GM12878 (cell line): ENCODE data around the gene PODN. TPM values are rescaled to one million over a fixed set of nuclear protein-coding genes. Genes with fewer than 3 reads are reported as not detected.

Source experiments
- ATF7 ChIP-seq: fragments of 450-650 bp; IDR thresholded peaks from 2 replicates; pipeline ENCODE4 v1.6.1; 2016; ENCODE audit warnings: low read depth, mild to moderate bottlenecking
- BACH1 ChIP-seq: fragments of 450-650 bp; IDR thresholded peaks from 2 replicates; pipeline ENCODE4 v1.6.1; 2017; ENCODE audit warnings: mild to moderate bottlenecking, borderline replicate concordance
- CTCF ChIP-seq, 3 experiments: IDR thresholded peaks in 2 of 3; conservative IDR thresholded peaks in 1 of 3; 2 replicates each; pipeline ENCODE4 v1.5.1; 2011; ENCODE audit warnings: low read depth in 3 of 3, low read length in 3 of 3, mild to moderate bottlenecking in 3 of 3, control low read depth in 2 of 3, moderate library complexity in 2 of 3, inconsistent platforms in 1 of 3, mixed read lengths in 1 of 3; ENCODE audit not compliant: control insufficient read depth in 2 of 3, insufficient read depth in 1 of 3; ENCODE audit errors: extremely low read depth in 1 of 3
- E2F4 ChIP-seq: IDR thresholded peaks from 2 replicates; pipeline ENCODE4 v1.6.1; 2012; ENCODE audit warnings: low read depth, low read length, improper control_type of control experiment
- E4F1 ChIP-seq: fragments of 450-650 bp; IDR thresholded peaks from 2 replicates; pipeline ENCODE4 v1.6.1; 2018; ENCODE audit warnings: borderline replicate concordance, mild to moderate bottlenecking; ENCODE audit not compliant: partially characterized antibody
- EED ChIP-seq: sonication (generic); IDR thresholded peaks from 2 replicates; pipeline ENCODE4 v1.6.1; 2016; ENCODE audit warnings: antibody characterized with exemption, low read depth
- EP300 ChIP-seq, 2 experiments: fragments of 150-350 bp in 1 of 2; IDR thresholded peaks; 2 replicates each; pipeline ENCODE4 v1.6.1; 2011 to 2012; ENCODE audit warnings: low read depth in 2 of 2, low read length in 2 of 2, borderline replicate concordance in 1 of 2, improper control_type of control experiment in 1 of 2, inconsistent platforms in 1 of 2; ENCODE audit not compliant: control insufficient read depth in 1 of 2
- FOXK2 ChIP-seq: fragments of 450-650 bp; IDR thresholded peaks from 2 replicates; pipeline ENCODE4 v1.6.1; 2017; ENCODE audit warnings: mild to moderate bottlenecking, moderate library complexity
- IRF4 ChIP-seq: IDR thresholded peaks from 2 replicates; pipeline ENCODE4 v1.6.1; 2011; ENCODE audit warnings: low read depth, low read length
- MYC ChIP-seq: IDR thresholded peaks from 2 replicates; pipeline ENCODE4 v1.6.1; 2011; ENCODE audit warnings: mild to moderate bottlenecking, low read length, moderate library complexity, inconsistent platforms; ENCODE audit not compliant: insufficient read depth, insufficient replicate concordance, insufficient read length, severe bottlenecking
- NR2F1 ChIP-seq: fragments of 450-650 bp; conservative IDR thresholded peaks from 2 replicates; pipeline ENCODE4 v1.6.1; 2017; ENCODE audit warnings: mild to moderate bottlenecking
- RAD21 ChIP-seq: IDR thresholded peaks from 2 replicates; pipeline ENCODE4 v1.6.1; 2011; ENCODE audit warnings: mild to moderate bottlenecking, low read depth, low read length, moderate library complexity; ENCODE audit not compliant: insufficient read depth
- SREBF2 ChIP-seq: IDR thresholded peaks from 2 replicates; pipeline ENCODE4 v1.6.1; 2012; ENCODE audit warnings: mild to moderate bottlenecking, low read length
- TARDBP ChIP-seq: IDR thresholded peaks from 2 replicates; pipeline ENCODE4 v1.6.1; 2016; ENCODE audit warnings: borderline replicate concordance
- TBL1XR1 ChIP-seq: IDR thresholded peaks from 2 replicates; pipeline ENCODE4 v1.6.1; 2012; ENCODE audit warnings: low read depth, low read length, improper control_type of control experiment
- USF2 ChIP-seq: IDR thresholded peaks from 2 replicates; pipeline ENCODE4 v1.6.1; 2011; ENCODE audit warnings: low read depth, low read length, improper control_type of control experiment, borderline replicate concordance
- ZBED1 ChIP-seq: IDR thresholded peaks from 2 replicates; pipeline ENCODE4 v1.6.1; 2016; ENCODE audit warnings: borderline replicate concordance
- ZBTB40 ChIP-seq: fragments of 450-650 bp; IDR thresholded peaks from 2 replicates; pipeline ENCODE4 v1.6.1; 2016; ENCODE audit warnings: mild to moderate bottlenecking, moderate library complexity, borderline replicate concordance
- ZNF384 ChIP-seq: IDR thresholded peaks from 2 replicates; pipeline ENCODE4 v1.6.1; 2012; ENCODE audit warnings: low read depth, mild to moderate bottlenecking, low read length, improper control_type of control experiment, borderline replicate concordance
- polyA plus RNA-seq, 11 experiments: library from polyadenylated mRNA; depleted of rRNA in 4 of 11; unstranded in 6 of 11; stranded (reverse) in 5 of 11; fragments of >200 nt; fragmentation: Nextera tagmentation in 4 of 11; fragmentation: Illumina TruSeq in 1 of 11; extraction: Ambion mirVana in 4 of 11; extraction: Trizol in 1 of 11; gene quantifications; 1 replicate in 1 of 11; 2 replicates in 10 of 11; pipeline versions ENCODE4 v1.2.1 to v1.2.3, GENCODE V29; 2011 to 2016; ENCODE audit warnings: inconsistent platforms in 2 of 11, missing spikeins in 2 of 11, low read depth in 1 of 11
- total RNA-seq, 4 experiments: library from RNA; depleted of rRNA in 3 of 4; stranded (reverse); fragments of >200 nt in 3 of 4; fragmentation: Illumina TruSeq in 1 of 4; extraction: Trizol in 1 of 4; gene quantifications; 2 replicates each; pipeline versions ENCODE4 v1.2.1 to v1.2.3, GENCODE V29; 2013 to 2021

The PODN gene
- total and polyA plus RNA-seq, 10 of the 15 experiments (the other 5 are each of a cell fraction or from before 2014, with no cell fraction given): 0.10 TPM; not detected in 9

- TF ChIP-seq USF2 (no peak), EP300 (IDR thresholded peaks at IDR 0.05; ENCODE audit: borderline replicate concordance in 1 of 2, control insufficient read depth in 1 of 2, low read depth in 2 of 2, low read length in 2 of 2) (no peak), BACH1 (no peak), ZBED1 (no peak), ZBTB40 (peak; percentile 74; the same call in 1 of the 2 replicates), RAD21 (no peak), CTCF (IDR thresholded peaks at IDR 0.05 in 2 of 3, conservative IDR thresholded peaks at IDR 0.05 in 1 of 3; ENCODE audit: control insufficient read depth in 2 of 3, extremely low read depth in 1 of 3, insufficient read depth in 1 of 3, low read depth in 3 of 3, low read length in 3 of 3) (no peak), E4F1 (peak; percentile 81), FOXK2 (no peak), MYC (no peak), NR2F1 (no peak), IRF4 (no peak), E2F4 (no peak), TARDBP (no peak), SREBF2 (no peak), EED (0 out of 2 replicates have a peak, but pooled peaks have one; percentile 23), ATF7 (0 out of 2 replicates have a peak, but pooled peaks have one; percentile 29), TBL1XR1 (no peak), ZNF384 (no peak)
Observed at GRCh38 chr1:53014791-53015507, 47.1 kb upstream of the PODN start (continued).
